OCI-LY3 (cell line): ENCODE data around the gene TMEM94.

Experiments
- H2AFZ ChIP-seq: fragments of 200-600, 300-600 bp; shearing (Covaris generic); 2 replicates; pipeline ENCODE4 v1.6.0; 2014; ENCODE audit warnings: antibody characterized with exemption, low read depth, low read length
- H3K27ac ChIP-seq: fragments of 200-600, 300-600 bp; sonication (generic); 2 replicates; pipeline ENCODE4 v1.5.1; 2014; ENCODE audit warnings: mild to moderate bottlenecking, low read length, moderate library complexity, mixed read lengths
- H3K27me3 ChIP-seq: fragments of 200-600, 300-600 bp; sonication (generic); 2 replicates; pipeline ENCODE4 v1.6.1; 2014; ENCODE audit warnings: low read depth, low read length, mixed read lengths
- H3K36me3 ChIP-seq: fragments of 200-600, 300-600 bp; sonication (generic); replicated peaks from 2 replicates; pipeline ENCODE3; 2014; ENCODE audit warnings: low read depth, low read length, mixed read lengths
- H3K4me1 ChIP-seq: fragments of 300-600, 200-600 bp; sonication (generic); 2 replicates; pipeline ENCODE4 v1.6.1; 2014; ENCODE audit warnings: low read length, mixed read lengths
- H3K4me2 ChIP-seq: fragments of 200-600, 300-600 bp; sonication (generic); 2 replicates; pipeline ENCODE4 v1.6.1; 2014; ENCODE audit warnings: low read length, mixed read lengths
- H3K4me3 ChIP-seq: fragments of 300-600, 200-600 bp; sonication (generic); 2 replicates; pipeline ENCODE4 v1.5.1; 2014; ENCODE audit warnings: antibody characterized with exemption, mild to moderate bottlenecking, low read length, moderate library complexity
- H3K79me2 ChIP-seq: fragments of 300-600, 200-600 bp; shearing (Covaris generic); 2 replicates; pipeline ENCODE4 v1.6.1; 2014; ENCODE audit warnings: mild to moderate bottlenecking, low read length, mixed read lengths
- H3K9ac ChIP-seq: fragments of 300-600, 200-600 bp; shearing (Covaris generic); 2 replicates; pipeline ENCODE4 v1.6.0; 2014; ENCODE audit warnings: mild to moderate bottlenecking, low read length, moderate library complexity
- H3K9me3 ChIP-seq: fragments of 200-600, 300-600 bp; shearing (Covaris generic); 2 replicates; pipeline ENCODE4 v1.6.1; 2014; ENCODE audit warnings: low read length, mixed read lengths; ENCODE audit not compliant: insufficient read depth
- H4K20me1 ChIP-seq: fragments of 200-600, 300-600 bp; sonication (generic); 2 replicates; pipeline ENCODE4 v1.6.1; 2016; ENCODE audit warnings: low read length, mixed read lengths; ENCODE audit not compliant: insufficient read depth
- CTCF ChIP-seq: fragments of 200-600, 300-600 bp; sonication (generic); IDR thresholded peaks from 2 replicates; pipeline ENCODE4 v1.5.1; 2014; ENCODE audit warnings: antibody characterized with exemption, low read length, low read depth
- EZH2phosphoT487 ChIP-seq: fragments of 200-600 bp; shearing (Covaris generic); IDR thresholded peaks from 2 replicates; pipeline ENCODE4 v1.6.1; 2018; ENCODE audit warnings: antibody characterized with exemption, mixed run types, low read depth

Gene TMEM94

GRCh38 chr17:75465039-75465438 lies 8.6 kb downstream of the TMEM94 start:
- no peaks in the 10 kb centered on the region; the same call in 1 of the 2 replicates for H4K20me1 ChIP-seq
- no peaks in the 10 kb centered on the region for H3K27me3 ChIP-seq
- no peak overlapping the region for H2AFZ ChIP-seq
- peaks cover 6% of the 10 kb centered on the region for H3K4me1 ChIP-seq
- no peaks in the 10 kb centered on the region for H3K79me2 ChIP-seq
- no peak overlapping the region for H3K27ac ChIP-seq
- no peaks in the 10 kb centered on the region for H3K9me3 ChIP-seq
- H3K4me3 ChIP-seq = no peak overlapping the region
- no peak overlapping the region for H3K4me2 ChIP-seq
- H3K9ac ChIP-seq = no peak overlapping the region
- no peak for TF ChIP-seq EZH2phosphoT487
- TF ChIP-seq CTCF = no peak
- H3K36me3 ChIP-seq = no peaks in the 10 kb centered on the region

GRCh38 chr17:75468291-75468754 lies 11.9 kb downstream of the TMEM94 start:
- Histone ChIP-seq H3K9ac (no peak overlapping the region), H3K9me3 (no peaks in the 10 kb centered on the region), H3K27ac (no peak overlapping the region), H3K4me1 (peaks cover 3% of the 10 kb centered on the region), H3K4me3 (no peak overlapping the region), H4K20me1 (no peaks in the 10 kb centered on the region; the same call in 1 of the 2 replicates), H3K4me2 (no peak overlapping the region), H2AFZ (no peak overlapping the region), H3K79me2 (no peaks in the 10 kb centered on the region), H3K36me3 (peaks cover 1% of the 10 kb centered on the region), H3K27me3 (no peaks in the 10 kb centered on the region)
- TF ChIP-seq CTCF (no peak), EZH2phosphoT487 (no peak)

- no peak overlapping the region for H3K27ac ChIP-seq
- no peak for TF ChIP-seq CTCF
- TF ChIP-seq EZH2phosphoT487 = no peak
- no peak overlapping the region for H3K4me3 ChIP-seq
- H3K4me1 ChIP-seq = no peaks in the 10 kb centered on the region
- H3K4me2 ChIP-seq = no peak overlapping the region
- H2AFZ ChIP-seq = no peak overlapping the region
- H3K9ac ChIP-seq = no peak overlapping the region
- no peaks in the 10 kb centered on the region for H3K27me3 ChIP-seq
- peaks cover 4% of the 10 kb centered on the region for H3K36me3 ChIP-seq
- H3K9me3 ChIP-seq = no peaks in the 10 kb centered on the region
- no peaks in the 10 kb centered on the region for H3K79me2 ChIP-seq
- H4K20me1 ChIP-seq = no peaks in the 10 kb centered on the region
Measured at GRCh38 chr17:75468779-75469373, 12.4 kb downstream of the TMEM94 start.

GRCh38 chr17:75471207-75471606 lies 14.8 kb downstream of the TMEM94 start:
- Histone ChIP-seq H3K79me2 (no peaks in the 10 kb centered on the region), H4K20me1 (no peaks in the 10 kb centered on the region), H3K9me3 (no peaks in the 10 kb centered on the region), H3K27me3 (no peaks in the 10 kb centered on the region), H3K36me3 (peaks cover 4% of the 10 kb centered on the region), H3K9ac (no peak overlapping the region), H3K4me2 (no peak overlapping the region), H3K27ac (no peak overlapping the region), H3K4me3 (no peak overlapping the region), H2AFZ (no peak overlapping the region), H3K4me1 (no peaks in the 10 kb centered on the region)
- TF ChIP-seq EZH2phosphoT487 (no peak), CTCF (no peak)
